GM18511 (cell line): ENCODE measurements around the gene PCGF3.
"Not testable (repeated sequence)": the region's sequence is repeated elsewhere in the genome, so short reads cannot be mapped to it uniquely, and the experiment has no call there.

Source experiments
- ATAC-seq: cut with Tn5 transposase; IDR thresholded peaks from one replicate; pipeline ENCODE4 v1.9.1; 2021; ENCODE audit warnings: mild to moderate bottlenecking, moderate library complexity; ENCODE audit not compliant: unreplicated experiment

Gene PCGF3

GRCh38 chr4:722851-723360, 17.3 kb downstream of the PCGF3 start:
- ATAC-seq = no peak

- ATAC-seq = no peak
These were observed 18.3 kb downstream of the PCGF3 start for GRCh38 chr4:723751-724530.

- ATAC-seq = no peak
These were observed 20.0 kb downstream of the PCGF3 start for GRCh38 chr4:725391-726234.

- ATAC-seq = no peak
These were observed 20.7 kb downstream of the PCGF3 start for GRCh38 chr4:726235-726787.

GRCh38 chr4:726838-727237, 21.2 kb downstream of the PCGF3 start:
- no peak for ATAC-seq

GRCh38 chr4:727576-727975, 21.9 kb downstream of the PCGF3 start:
- ATAC-seq = no peak

- no peak for ATAC-seq
These were observed 24.0 kb downstream of the PCGF3 start for GRCh38 chr4:729336-730315.

- ATAC-seq = no peak
These were observed 24.9 kb downstream of the PCGF3 start for GRCh38 chr4:730511-730910.

- ATAC-seq = not testable (repeated sequence)
These were observed 25.6 kb downstream of the PCGF3 start for GRCh38 chr4:730946-731904.

GRCh38 chr4:731954-732353, 26.3 kb downstream of the PCGF3 start:
- not testable (repeated sequence) for ATAC-seq

GRCh38 chr4:732486-732885, 26.9 kb downstream of the PCGF3 start:
- ATAC-seq = no peak

GRCh38 chr4:732911-733630, 27.4 kb downstream of the PCGF3 start:
- no peak for ATAC-seq

- ATAC-seq = no peak
These were observed 28.0 kb downstream of the PCGF3 start for GRCh38 chr4:733631-733980.

- no peak for ATAC-seq
These were observed 28.4 kb downstream of the PCGF3 start for GRCh38 chr4:734075-734474.

GRCh38 chr4:734951-735350, 29.3 kb downstream of the PCGF3 start:
- ATAC-seq = no peak

GRCh38 chr4:735583-735982, 30.0 kb downstream of the PCGF3 start:
- no peak for ATAC-seq

- ATAC-seq = not testable (repeated sequence)
These were observed 30.9 kb downstream of the PCGF3 start for GRCh38 chr4:736561-736960.

GRCh38 chr4:738781-739280, 33.2 kb downstream of the PCGF3 start:
- no peak for ATAC-seq

- ATAC-seq = no peak
These were observed 33.9 kb downstream of the PCGF3 start for GRCh38 chr4:739569-739968.
